HG03064 (cell line): ENCODE measurements around the gene APOBEC3C.
A peak's percentile ranks its signal among the peaks of the same experiment; 100 is the strongest.
"Not testable (repeated sequence)": the region's sequence is repeated elsewhere in the genome, so short reads cannot be mapped to it uniquely, and the experiment has no call there.

ENCODE experiments used
- ATAC-seq: cut with Tn5 transposase; IDR thresholded peaks from one replicate; pipeline ENCODE4 v1.9.1; 2021; ENCODE audit warnings: low read depth; ENCODE audit not compliant: unreplicated experiment

Gene APOBEC3C

DNA sequence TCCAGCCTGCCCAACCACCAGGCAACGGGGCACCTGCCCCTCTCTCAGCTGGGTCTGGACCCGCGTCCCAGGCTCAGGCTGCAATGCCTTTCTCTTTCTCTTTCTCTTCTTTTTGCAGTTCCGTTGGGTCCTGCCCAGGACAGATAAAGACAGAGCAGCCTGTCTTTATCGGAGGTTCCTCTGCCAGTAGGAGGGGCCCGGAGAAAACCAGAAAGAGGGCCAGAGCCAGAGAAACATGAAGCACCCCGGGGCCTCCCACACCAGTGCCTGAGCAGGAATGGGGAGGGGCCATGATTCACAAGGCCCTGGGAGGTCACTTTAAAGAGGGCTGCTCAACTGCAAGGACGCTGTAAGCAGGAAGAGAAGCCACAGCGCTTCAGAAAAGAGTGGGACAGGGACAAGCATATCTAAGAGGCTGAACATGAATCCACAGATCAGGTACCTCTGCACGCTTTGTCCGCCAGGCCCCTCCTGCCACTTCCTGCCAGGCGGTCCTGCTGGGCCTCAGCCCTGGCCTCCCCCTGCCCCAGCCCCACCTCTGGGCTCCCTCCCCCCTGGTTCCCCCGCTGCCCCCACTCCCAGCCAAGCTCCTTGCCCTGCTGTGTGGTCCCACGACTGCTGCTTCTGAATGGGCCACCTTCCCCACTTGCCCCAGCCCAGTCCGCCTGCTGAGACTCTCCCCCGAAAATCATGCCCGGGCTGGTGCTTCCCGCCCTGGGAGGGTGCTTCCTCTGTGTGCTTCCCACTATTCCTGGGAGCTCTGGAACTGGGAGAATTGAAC is at the start of gene APOBEC3C:
TSS of gene APOBEC3C (plus strand) at position 316 of the 781 bp plus-strand sequence. CDS start at position 422, 106 bp downstream.
- peak; percentile 74 for ATAC-seq

DNA sequence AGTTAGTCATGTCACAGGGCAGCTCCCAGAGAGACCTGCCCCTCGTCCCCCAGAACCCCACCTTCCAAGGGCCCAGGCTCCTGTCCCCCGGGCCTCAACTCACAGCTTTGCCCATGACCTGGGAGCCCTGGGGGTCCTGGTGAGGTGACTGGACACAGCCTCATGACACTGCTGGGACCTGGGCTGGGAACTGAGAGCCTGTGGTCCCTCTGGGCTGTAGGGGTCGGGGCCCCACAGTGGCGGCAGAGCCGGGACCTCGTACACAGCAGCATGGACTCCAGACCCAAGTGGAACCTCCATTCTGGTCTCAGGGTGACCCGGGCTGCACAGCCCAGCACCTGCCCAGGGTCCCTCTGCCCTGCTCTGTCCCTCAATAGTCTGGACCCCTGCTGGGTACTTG is 49.8 kb upstream of the APOBEC3C start:
- ATAC-seq, result no peak

DNA sequence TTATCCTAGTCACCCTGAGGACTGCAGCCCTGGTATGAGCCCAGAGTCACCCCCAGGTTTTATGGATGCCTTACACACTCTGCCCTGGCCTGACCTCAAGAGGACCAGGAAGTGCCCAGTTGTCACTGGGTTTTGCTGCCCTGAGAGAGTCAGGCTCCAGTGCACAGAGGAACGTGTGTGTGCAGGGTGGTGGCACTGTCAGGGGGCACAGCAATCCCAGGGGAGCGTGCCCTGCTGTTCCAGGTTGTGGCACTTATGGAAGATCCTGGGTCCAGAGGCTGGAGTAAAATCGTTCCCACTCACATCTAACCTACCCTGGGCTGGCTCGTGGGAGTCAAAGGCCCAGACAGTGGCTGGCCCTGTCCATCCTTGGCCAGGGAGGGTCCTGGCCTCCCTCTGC is 49.1 kb upstream of the APOBEC3C start:
- ATAC-seq, result no peak

DNA sequence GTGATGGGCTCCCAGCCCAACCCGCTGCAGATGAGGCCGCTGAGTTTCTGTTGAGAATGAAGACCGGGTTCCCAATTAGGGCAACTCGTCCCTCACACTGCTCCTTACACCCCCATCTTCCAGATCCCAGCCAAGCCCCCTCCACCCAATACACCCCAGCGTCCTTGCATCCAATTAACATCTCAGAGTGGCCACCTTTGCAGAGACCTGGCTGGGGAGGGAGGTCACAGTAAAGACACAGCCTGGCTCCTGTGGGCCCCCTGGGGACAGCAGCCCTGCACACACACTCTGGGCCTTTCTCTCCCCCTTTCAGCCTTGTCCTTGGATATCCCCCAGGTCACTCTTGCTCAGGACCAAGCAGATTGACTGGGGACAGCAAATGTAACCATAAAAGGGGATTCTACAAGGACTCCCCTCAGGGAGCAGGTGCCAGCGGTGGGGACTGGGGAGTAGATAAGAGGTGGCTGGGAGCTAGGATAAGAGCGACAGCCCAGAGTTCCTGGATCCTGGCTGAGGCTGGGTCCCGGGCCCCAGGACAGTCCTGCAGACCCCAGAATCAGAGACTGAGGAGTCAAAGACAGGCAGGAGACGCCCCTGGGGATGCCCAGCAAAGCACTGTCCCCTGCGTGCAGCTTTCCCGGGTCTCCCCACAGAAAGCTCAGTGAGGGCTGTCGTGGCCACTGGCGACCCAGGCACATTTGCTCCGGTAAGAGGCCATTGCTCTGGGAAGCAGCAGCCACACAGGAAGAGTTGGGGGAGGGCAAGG is 48.3 kb upstream of the APOBEC3C start:
- ATAC-seq, result no peak

DNA sequence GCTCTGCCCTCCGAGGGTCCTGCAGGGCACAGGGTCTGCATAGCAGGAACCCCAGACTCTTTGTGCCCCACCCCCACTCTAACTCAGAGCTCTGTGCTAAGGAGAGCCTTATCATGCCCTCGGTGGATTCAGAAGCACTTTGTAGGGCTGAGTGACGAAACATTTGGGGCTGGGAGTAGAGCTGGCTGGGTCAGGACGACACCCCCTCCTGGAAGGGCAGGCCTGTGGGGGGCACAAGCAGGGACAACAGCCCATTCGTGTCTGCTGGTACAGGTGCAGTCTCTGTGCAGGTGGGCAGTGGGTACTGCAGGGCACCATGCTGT is 47.7 kb upstream of the APOBEC3C start:
- no peak for ATAC-seq

DNA sequence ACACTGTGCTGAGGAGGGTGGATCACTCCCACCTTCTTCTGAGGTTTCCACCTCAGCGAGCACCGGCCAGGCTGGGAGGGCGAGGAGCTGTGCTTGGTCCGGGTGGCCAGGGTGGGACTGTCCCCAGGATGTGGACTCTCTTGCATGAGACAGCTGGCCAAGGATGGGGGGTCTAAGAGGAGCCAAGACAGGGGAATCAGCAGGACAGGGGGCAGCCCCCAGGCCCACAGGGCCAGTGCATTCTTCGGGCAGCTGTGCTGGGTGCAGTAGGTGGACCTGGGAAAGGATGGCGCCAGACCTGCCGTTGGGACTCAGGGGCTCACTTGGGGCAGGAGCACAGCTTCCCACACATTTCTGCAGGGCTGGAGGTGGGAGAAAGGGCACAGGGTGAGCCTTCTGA is 47.1 kb upstream of the APOBEC3C start:
- ATAC-seq, result no peak

DNA sequence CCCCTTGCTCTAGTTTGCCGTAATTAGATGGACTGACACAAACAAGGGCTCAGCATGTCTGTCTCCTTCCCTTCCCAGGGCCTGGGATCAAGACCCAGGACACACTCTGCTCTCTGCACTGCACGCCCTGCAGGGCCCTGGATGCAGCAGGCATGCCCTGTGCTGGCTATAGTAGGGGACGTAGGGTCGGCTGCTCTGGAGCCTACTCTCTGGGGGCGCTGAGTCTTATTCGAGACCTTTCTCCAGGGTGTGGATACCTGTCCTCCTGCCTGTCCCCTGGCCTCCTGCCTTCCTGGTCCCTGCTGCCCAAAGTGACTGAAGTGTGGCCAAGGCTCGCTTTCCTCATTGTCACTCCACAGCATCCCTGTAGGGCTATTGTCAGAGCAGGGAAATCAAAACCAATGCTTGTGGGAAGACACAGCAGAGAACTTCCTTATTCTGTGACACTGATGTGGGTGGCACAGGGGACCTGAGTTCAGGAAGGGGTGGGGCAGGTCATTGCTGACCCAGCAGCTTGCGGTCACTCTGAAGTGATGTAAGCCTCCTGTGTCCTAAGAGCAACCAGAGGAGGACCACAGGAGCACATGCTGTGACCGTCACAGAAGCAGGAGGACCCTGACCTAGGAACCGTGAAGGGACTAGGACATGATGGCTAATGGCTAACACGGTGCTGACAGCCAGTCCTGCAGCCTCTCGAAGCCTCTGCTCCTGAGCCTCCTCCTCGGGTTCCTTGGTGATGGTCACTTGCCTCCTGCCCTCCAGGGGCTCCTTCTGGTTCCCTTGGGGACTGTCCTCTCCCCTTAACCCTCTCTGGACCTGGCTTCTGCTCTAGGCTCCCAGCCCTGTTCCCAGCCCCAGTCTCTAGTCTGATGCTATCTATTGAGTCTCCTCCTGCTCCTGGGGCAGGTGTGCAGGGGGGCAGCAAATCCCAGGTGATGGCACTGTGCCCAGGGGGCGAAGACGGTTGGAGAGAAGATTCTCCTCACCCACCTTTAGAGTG is 46.3 kb upstream of the APOBEC3C start:
- no peak for ATAC-seq

DNA sequence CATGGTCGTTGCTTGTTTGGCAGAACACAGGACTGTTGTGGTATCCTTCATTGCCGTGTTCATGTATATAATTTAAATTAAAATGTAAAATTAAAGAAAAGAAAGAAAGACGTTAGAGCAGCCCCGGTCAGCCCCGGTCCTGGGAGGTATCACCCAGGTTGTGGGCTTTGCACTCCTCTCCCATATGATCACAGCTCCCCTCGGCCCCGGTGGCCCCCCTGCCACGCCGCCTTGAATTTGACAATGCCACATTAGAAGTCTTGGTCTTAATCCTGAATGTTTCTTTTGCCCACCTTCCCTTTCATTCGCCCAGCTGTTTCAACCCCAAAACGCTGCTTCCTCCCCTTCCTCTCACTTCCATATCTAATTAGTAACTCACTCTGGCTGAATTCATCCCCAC is 45.3 kb upstream of the APOBEC3C start:
- no peak for ATAC-seq

DNA sequence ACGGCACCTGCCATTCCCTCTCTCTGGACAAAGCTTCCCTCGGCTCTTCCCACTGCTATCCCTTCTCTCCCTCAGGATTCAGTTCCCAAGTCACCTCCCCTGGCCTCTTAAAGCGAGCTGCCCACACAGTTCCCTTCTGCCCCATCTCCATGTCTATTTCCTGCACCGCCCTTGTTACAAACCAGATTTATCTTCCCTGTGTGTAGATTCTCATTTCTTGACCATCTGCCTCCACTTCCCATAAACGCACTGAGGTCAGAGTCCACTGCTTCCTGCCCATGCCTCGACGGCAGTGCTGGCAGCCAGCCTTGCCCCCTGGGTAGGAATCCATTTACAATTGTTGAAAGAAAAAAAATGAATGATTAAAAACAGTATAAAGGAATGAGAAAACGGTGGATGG is 43.5 kb upstream of the APOBEC3C start:
- no peak for ATAC-seq

DNA sequence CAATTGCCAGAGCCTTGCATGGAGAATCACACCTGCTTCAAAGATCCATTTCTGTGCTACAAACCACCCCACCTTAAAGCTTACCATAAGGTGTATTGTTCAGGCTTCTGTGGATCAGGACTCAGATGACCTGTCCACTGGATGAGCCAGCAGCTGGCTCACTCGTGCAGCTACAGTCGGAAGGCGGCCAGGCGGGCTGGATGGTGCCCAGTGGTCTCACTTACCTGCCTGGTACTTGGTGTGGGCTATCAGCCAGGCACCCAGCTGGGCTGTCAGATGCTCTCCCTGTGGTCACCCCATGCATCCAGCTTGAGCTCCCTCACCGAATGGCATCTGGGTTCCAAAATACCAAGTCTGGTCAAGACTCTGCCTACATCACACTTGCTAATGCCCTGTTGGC is 42.9 kb upstream of the APOBEC3C start:
- no peak for ATAC-seq

DNA sequence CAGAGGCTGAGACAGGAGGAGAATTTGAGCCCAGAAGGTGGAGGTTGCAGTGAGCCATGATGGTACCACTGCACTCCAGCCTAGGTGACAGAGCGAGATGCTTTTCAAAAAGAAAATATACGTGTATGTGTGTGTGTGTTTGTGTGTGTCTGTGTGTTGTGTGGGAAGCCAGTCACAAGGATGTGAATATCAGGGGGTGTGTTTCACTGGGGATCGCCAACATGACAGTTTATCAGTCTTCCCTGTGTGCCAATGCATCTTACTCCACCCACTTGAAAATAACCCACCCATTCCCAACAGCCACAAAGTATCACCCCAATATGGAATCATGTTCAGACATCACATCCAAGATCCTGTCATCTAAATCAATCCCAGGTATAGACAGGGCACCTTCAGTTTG is 42.3 kb upstream of the APOBEC3C start:
- ATAC-seq, result no peak

DNA sequence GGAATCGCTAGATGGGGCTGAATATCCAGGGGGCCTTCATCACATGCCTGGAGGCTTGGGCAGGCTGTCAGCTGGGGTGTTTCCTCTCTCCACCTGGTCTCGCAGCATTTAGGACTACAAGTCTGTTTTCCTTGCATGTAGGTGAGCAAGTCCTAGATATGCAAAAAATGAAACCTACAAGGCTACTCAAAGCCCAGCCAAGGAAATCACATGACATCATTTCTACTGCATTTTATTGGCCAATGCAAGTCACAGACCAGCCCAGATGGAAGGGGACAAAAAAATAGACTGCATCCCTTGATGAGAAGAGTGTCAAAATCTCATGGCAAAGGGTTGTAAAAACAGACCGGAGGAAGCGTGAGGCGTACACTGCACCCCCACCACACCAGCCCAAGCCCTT is 41.5 kb upstream of the APOBEC3C start:
- no peak for ATAC-seq

DNA sequence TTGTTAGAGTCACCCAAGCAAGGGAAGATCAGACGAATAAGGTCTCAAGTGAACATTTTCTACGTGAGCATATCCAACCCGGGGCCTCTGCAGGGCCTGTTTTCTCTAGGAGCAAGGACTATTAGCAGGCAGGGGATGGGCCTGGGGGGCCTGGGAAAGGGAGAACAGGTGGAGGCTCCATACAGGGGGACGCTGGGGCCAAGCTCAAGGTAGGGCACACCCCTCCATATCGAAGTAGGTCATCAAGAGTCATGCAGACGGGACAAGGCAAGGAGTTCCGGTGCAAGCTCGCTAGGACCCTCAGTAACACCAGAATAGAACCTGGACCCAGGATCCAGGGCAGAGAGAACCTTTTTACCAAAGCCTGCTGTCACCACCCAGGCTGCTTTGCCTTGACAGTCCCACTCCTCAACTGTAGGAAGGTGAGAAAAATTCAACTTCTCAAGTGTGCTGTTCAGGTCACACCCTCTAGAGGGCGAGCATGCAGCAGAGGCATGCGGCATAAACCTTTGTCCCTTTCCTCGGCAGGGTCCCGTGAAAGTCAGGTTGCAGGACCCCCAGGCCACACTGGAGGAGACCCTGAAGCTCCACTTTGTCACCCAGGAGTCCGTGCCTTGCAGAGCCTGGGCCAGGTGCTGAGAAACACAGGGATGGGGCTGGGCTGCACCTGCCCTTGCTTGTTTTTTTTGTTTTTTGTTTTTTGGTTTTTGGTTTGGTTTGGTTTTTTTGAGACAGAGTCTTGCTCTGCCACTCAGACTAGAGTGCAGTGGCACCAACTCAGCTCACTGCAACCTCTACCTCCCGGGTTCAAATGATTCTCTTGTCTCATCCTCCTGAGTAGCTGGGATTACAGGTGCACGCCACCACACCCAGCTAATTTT is 40.5 kb upstream of the APOBEC3C start:
- ATAC-seq, result no peak

DNA sequence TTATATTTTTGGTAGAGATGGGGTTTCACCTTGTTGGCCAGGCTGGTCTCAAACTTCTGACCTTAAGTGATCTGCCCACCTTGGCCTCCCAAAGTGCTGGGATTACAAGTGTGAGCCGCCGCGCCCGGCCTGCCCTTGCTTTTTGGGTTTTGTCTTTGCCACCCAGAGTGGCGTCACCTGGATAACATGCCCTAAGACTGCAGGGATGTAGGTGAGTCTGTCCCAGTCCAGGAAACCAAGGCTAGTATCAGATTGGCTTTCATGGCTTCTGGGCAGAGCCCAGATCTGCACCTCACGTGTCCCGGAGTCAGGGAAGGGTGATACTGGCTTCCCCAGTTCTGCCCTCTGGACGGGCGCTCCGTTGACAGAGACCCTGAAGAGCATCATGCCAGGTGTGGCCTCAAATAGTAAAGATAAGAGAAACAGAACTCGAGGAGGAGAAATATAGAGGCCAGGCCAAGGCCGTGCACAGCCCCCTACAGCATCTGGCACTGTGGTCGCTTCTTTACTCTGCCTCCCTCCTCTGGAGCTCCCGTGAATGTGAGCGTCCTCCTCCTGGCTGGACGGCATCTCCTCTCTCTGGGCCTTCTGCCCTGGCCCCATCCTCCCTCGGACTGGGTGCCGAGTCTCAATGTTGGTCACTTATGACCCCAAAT is 39.8 kb upstream of the APOBEC3C start:
- no peak for ATAC-seq

DNA sequence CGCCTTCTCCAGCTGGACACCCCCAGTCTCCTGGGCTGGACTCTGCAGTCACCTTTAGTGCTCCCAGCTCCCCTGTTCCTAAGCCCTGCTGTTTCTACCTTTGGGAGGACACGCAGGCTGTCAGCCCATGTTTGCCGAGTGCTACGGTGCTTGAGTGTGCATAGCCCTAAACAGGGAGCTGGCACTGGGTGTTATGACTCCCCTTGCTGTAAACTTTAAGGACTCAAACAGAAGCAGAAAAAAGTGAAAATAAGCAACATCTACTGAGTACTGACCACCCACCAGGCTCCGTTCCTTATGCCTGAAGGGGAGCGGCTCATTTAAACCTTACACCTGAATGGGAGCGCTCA is 39.3 kb upstream of the APOBEC3C start:
- ATAC-seq, result no peak

DNA sequence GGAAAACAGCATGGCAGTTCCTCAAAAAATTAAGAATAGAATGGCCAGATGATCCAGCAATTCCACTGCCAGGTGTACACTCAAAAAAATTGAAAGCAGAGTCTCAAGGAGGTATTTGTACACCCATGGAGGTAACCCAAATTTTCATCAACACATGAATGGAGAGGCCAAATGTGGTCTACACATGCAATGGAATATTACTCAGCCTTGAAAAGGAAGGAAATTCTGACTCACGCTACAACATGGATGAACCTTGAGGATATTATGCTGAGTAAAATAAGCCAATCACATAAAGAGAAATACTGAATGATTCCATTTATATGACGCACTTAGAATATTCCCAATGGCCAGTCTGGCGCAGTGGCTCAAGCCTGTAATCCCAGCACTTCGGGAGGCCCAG is 36.8 kb upstream of the APOBEC3C start:
- not testable (repeated sequence) for ATAC-seq

DNA sequence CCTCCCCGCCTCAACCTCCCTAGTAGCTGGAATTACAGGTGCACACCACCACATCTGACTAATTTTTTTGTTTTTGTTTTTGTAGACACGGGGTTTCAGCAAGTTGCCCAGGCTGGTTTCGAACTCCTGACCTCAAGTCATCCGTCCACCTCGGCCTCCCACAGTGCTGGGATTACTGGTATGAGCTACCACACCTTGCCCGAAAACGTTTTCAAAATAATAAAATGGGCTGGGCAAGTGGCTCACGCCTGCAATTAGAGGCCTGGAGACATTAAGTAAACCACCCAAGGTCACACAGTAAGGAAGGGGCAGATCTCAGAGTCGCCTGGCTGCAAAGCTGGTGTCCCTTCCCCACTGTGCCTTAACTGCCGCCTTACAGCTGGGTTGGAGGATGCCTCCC is 33.5 kb upstream of the APOBEC3C start:
- ATAC-seq, result not testable (repeated sequence)

DNA sequence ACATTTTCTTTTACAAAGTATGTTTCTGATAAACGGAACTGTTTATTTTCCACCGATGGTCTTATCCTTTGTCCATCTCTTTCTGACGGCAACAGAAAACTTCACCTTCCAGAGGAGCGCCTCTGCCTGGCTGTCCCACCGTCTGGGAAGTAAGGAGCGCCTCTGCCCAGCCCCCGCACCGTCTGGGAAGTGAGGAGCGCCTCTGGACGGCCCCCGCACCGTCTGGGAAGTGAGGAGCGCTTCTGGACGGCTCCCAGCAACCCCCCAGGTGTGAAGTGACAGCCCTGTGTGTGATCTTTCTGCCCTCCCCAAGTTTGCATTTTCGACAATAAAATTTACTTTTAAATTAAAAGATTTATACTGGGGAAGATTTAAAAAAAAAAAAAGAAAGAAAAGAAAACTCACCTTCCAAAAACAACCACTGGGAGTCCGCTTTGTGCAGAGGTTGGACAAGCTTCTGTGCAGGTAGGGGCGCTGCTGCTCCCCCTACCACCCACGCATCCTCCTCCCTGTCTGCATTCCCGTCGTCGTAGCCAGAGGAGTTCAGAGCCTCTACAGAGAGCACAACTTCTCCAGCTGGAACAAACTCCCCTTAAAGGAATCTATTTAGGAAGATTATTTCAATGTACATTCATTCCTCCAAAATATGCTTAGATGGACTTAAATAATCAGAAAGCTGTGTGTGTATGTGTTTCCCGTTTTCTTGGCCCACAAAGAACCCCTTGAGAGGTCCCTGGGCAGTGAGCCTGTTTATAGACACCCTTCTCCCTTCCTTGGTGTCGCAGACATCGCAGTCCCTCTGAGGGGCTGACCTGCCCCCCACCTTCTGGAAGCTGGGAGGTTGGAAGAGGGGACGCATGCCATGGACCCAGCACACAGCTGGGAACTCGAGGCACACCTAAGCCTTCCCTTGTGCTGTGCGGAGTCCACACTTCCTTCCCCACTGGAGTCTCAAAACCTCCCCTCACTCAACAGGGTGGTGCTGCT is 32.8 kb upstream of the APOBEC3C start:
- no peak for ATAC-seq
